ENCODE results near the gene ERF. TPM values are rescaled to one million over a fixed set of nuclear protein-coding genes. Genes with fewer than 3 reads are reported as not detected.

ERF gene
- total RNA-seq, 2 donors from 2014 or later, result 10.6 to 31.6 TPM

DNA sequence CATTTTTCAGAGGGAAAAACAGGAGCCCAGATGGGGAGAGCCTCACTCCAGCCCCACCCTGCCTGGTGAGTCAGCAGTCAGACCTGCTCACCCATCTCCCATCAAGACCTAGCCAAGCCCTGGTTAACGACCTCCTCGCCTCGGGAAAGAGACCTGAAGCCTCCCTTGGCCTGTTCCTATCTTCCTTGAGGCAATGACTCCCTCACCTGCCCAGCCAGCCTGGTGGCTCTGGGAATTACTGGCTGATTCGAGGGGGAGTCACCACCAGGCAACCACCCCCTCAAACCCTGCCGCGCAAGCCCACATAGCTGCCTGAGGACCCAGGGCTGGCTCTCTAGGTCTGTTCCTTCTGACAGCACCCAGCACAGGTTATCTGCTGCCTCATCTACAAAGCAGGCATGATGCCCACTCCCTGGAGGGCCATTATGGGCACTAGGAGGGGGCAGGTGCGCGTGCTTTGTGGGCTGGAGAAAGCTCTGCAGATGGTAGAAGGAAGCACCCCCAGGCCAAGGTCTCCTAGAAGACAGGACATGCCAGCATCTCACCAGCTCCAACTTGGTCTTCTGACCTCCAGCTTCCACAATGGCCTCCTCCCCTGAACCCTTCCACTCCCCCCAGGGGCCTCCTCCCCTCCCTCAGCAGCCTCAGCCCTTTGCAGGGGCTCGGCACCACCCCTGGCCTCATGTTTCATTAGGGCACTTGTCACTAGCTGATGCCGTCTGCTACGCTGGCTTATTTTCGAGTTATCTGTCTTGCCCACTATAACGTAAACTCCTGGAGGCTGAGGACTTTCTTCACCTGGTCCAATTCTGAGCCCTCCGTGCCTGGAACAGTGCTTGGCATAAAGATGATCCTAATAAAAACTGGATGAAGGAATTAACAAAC lies 47.8 kb downstream of the ERF start:
- 86 to 92% methylated on average over 6 to 12 of the region's 14 CpGs for WGBS, 2 donors
- Histone ChIP-seq H3K4me3 (no peak overlapping the region), H3K27me3 (no peaks in the 10 kb centered on the region), H3K36me3 (replicated peaks in 1 of 2; ENCODE audit: insufficient read depth in 1 of 2, low read depth in 2 of 2) (peaks cover 9 to 45% of the 10 kb centered on the region in 2 donors), H3K9me3 (no peaks in the 10 kb centered on the region), H3K4me1 (peaks cover 7% of the 10 kb centered on the region), H3K27ac (no peak overlapping the region)
- no peak for TF ChIP-seq CTCF (IDR thresholded peaks at IDR 0.05)
- TF ChIP-seq POLR2A (IDR thresholded peaks at IDR 0.05), result no peak
- no peak for DNase-seq
- no peak for ATAC-seq
- intact Hi-C loops (cut with DNase I), result no loop called here

DNA sequence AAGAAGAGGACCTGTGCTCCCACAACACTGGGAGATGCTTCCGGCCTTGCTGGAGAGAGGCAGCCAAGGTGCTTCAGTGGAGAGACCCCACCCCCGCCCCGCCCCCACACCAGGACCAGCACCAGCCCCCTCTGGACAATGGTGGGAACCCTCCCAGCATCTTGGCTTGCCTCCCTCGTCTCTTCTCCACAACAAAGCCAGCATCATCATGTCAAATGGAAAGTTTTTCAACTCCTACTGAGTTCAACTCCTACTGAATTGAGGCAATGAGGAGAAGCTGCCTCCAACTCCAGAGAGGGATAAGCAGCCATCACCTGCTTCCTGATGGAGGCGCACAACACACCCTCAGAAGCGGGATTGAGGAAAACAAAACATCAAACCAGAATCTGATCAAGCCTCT lies 50.3 kb downstream of the ERF start:
- DNase-seq, result no peak
- no peak overlapping the region for H3K4me3 ChIP-seq
- H3K27me3 ChIP-seq, result no peaks in the 10 kb centered on the region
- WGBS, 2 donors, result 80 to 97% methylated on average over 4 to 5 of the region's 6 CpGs
- H3K27ac ChIP-seq, result no peak overlapping the region
- intact Hi-C loops (cut with DNase I), result no loop called here
- no peaks in the 10 kb centered on the region for H3K9me3 ChIP-seq
- TF ChIP-seq CTCF (IDR thresholded peaks at IDR 0.05) (no peak), POLR2A (IDR thresholded peaks at IDR 0.05) (no peak)
- peaks cover 9 to 46% of the 10 kb centered on the region in 2 donors for H3K36me3 ChIP-seq (replicated peaks in 1 of 2; ENCODE audit: insufficient read depth in 1 of 2, low read depth in 2 of 2)
- peaks cover 7% of the 10 kb centered on the region for H3K4me1 ChIP-seq
- ATAC-seq, result no peak

- H3K4me1 ChIP-seq, result peaks cover 4% of the 10 kb centered on the region
- H3K9me3 ChIP-seq, result no peaks in the 10 kb centered on the region
- H3K36me3 ChIP-seq (replicated peaks in 1 of 2; ENCODE audit: insufficient read depth in 1 of 2, low read depth in 2 of 2), result peaks cover 12 to 44% of the 10 kb centered on the region in 2 donors
- H3K4me3 ChIP-seq, result no peak overlapping the region
- TF ChIP-seq POLR2A (IDR thresholded peaks at IDR 0.05) (no peak), CTCF (IDR thresholded peaks at IDR 0.05) (no peak)
- WGBS, 2 donors, result 80 to 92% methylated on average over 2 of the region's 2 CpGs
- intact Hi-C loops (cut with DNase I), result no loop called here
- no peaks in the 10 kb centered on the region for H3K27me3 ChIP-seq
- DNase-seq (no peak), ATAC-seq (no peak)
- H3K27ac ChIP-seq, result no peak overlapping the region
These were observed 51.2 kb downstream of the ERF start for GRCh38 chr19:42203700-42204099.

DNA sequence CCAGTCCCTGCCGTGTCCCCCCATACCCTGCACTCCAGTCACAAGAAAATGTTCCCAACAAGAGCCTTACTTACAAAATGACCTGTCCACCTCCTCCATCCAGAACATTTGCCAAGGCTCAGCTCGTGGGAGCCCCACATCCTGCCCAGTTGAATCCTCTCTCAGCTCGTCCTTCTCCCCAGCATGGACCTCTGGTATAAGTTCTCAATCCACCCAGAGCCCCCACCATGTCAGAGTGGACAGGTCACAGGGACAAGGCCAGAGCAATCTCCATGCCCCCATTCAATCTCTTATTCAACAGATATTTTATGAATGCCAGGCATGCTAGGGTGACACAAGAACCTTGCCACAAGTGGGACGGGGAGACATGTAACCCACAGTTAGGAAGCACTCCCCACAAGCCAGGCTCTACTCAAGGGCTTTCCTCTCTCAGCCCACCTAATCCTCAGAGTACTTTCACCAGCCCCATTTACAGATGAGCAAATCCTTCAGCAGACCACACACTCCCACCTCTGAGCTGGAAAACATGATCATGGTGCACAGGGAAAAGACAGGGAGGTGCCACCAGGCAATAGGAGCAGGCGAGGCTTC lies 52.5 kb downstream of the ERF start:
- no peak overlapping the region for H3K4me3 ChIP-seq
- no peaks in the 10 kb centered on the region for H3K27me3 ChIP-seq
- intact Hi-C loops (cut with DNase I), result no loop called here
- H3K36me3 ChIP-seq (replicated peaks in 1 of 2; ENCODE audit: insufficient read depth in 1 of 2, low read depth in 2 of 2), result peaks cover 9 to 39% of the 10 kb centered on the region in 2 donors
- 68 to 76% methylated on average over 5 of the region's 5 CpGs for WGBS, 2 donors
- H3K27ac ChIP-seq, result peak overlapping the region in 1 of 4 donors; percentile 75
- no peak for TF ChIP-seq POLR2A (IDR thresholded peaks at IDR 0.05)
- TF ChIP-seq CTCF (IDR thresholded peaks at IDR 0.05), result no peak
- DNase-seq (no peak), ATAC-seq (no peak)
- no peaks in the 10 kb centered on the region for H3K4me1 ChIP-seq
- H3K9me3 ChIP-seq, result no peaks in the 10 kb centered on the region
